HG02759 (cell line): ENCODE measurements around the gene MPRIP.

Source experiments
- ATAC-seq: cut with Tn5 transposase; IDR thresholded peaks from one replicate; pipeline ENCODE4 v1.9.1; 2021; ENCODE audit warnings: mild to moderate bottlenecking, moderate library complexity; ENCODE audit not compliant: unreplicated experiment

Gene MPRIP

GRCh38 chr17:17064322-17064721 lies 22.1 kb downstream of the MPRIP start:
- ATAC-seq, result no peak

- ATAC-seq, result no peak
Measured at GRCh38 chr17:17066021-17066420, 23.8 kb downstream of the MPRIP start.

GRCh38 chr17:17067257-17067656 lies 25.0 kb downstream of the MPRIP start:
- no peak for ATAC-seq

DNA sequence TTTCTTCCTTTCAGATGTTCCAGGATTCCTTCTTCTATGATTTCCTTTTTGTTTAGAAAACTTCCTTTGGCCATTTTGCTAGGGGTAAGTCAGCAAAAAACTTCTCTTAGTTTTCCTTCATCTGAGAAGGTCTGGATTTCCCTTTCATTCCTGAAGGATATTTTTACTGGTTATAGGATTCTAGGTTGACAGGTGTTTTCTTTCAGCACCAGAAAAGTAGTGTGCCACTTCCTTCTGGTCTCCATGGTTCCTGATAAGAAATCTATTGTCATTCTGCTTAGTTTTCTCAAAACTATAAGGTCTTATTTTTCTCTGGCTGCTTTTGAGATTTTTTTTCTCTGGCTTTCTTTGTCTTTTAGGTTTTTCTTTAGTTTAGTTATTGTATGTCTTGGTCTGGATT lies 27.6 kb downstream of the MPRIP start:
- ATAC-seq, result no peak

GRCh38 chr17:17070931-17071330 lies 28.7 kb downstream of the MPRIP start:
- no peak for ATAC-seq

- ATAC-seq, result no peak
Measured at GRCh38 chr17:17071531-17072360, 29.5 kb downstream of the MPRIP start.

DNA sequence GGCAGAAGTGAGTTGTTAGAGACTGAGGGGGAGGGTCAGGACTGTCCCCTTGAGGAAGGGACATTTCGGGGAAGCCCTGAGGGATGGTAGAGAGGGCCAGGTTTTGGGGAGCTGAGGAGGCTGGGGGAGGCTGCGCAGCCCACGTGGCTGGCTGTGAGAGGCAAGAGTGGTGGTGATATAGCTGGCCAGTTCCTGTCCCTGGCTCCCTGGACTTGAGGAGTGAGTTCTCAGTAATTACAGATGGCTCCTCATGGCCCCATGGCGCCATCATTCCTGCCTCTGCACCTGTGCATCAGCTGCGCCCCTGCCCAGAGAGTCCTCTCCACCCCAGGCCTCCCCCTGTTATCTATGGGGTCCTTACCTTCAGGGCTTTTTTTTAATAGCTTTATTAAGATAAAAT lies 30.3 kb downstream of the MPRIP start:
- no peak for ATAC-seq

- ATAC-seq, result no peak
Measured at GRCh38 chr17:17073030-17073564, 30.8 kb downstream of the MPRIP start.

DNA sequence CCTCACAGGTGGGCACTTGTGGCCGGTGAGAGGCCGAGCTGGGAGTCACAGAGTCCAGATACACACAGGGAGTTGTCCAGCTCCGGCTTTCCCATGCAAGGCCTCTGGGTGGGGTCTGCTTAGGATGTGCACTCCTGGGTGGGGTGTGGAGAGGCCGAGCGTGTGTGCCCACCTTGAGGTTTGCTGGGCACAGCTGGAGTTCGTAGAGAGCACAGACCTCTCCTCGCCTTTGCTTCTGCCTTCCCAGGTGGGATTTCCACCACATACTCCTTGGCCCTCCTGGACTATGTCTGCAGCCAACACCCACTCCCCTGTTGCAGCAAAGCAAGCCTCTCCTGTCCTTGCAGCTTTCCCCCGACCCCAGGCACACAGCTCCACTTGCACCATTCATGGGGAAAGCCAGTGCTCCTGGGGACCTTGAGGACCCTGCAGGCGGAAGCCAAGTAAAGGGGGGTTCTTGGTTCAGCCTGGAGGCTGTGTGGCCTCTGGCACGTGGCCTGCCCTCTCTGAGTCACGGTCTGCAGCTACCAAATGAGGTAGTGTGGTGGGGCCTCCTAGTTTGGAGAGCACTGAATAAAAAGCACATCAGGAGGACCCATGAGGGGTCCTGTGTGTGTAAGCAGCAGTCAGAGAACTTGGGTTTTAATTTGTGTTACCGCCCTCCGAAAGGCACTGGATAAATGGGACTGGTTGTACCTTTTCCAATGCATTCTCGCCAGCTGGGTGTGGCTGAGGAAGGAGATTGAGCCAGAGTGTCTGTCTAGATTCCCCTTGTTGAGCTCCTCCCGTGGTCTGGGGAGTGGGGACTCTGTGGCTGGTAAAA lies 31.5 kb downstream of the MPRIP start:
- no peak for ATAC-seq

DNA sequence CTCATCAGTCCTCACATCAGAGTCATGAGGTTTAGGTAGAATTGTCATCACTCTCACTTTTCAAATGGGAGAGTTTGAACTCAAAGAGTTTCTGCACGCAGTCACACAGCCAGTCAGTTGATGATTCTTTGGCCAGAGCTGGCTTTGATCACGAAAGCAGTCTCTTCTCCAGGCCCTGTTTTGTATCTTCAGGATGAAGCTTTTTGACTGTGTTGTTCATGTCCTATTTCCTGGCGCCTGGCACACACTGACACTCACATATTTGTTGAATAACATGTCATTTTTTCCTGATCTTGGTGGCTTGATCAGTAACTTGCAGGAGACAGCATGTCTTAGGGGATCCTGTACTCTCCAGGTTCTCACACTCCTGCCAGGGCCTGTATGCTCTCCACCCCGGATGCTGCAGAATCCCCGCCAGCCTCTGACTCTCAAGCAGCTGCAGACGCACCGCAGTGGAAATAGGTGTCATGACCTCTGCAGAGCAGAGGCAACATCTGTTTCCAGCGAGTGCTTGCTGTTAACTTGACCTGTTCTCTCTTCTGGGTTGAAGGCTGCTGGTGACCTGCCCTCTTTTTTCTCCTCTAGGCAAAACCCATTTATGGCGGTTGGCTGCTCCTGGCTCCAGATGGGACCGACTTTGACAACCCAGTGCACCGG lies 33.0 kb downstream of the MPRIP start:
- no peak for ATAC-seq

DNA sequence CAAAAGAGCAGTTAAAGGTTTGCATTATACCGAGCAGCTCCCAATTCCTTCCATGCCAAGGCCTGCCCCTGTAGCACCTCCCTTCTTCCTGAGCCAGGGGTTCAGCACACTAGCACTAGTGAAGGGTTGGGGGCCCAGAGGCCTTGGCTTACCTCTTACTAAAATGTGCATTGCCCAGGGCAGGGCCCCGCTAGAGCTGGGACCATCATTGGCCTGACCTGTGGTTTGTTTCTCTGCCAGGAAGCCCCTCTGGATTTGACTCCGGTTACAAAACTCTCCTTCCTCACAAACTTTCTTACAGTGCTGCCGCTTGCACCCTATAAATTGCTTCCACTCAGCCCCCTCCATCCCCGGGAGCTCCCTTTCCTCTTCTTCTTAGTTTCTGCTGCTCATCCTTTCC lies 33.8 kb downstream of the MPRIP start:
- ATAC-seq, result no peak

GRCh38 chr17:17077101-17077500 lies 34.8 kb downstream of the MPRIP start:
- ATAC-seq, result no peak

GRCh38 chr17:17077861-17078732 lies 35.8 kb downstream of the MPRIP start:
- no peak for ATAC-seq

- no peak for ATAC-seq
Measured at GRCh38 chr17:17078832-17079231, 36.6 kb downstream of the MPRIP start.

- no peak for ATAC-seq
Measured at GRCh38 chr17:17079336-17079735, 37.1 kb downstream of the MPRIP start.

DNA sequence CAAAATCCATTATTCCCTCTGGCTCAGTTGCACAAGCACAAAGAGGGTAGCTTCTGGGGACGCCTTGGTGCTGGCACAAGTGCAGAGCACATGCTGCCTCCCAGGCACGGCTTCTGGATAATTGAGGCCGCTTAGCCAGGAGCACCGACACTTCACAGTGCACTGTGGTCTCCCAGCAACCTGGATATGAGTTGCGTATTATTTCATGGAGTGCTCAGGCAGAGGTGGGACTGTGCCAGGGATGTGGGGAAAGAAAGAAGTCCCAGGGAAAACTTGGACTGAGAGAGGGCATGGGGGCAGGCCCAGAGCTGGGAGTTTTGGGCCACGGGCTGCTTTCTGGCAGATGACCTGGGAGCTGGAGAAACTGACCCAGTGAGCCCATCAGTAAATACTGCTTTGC lies 37.5 kb downstream of the MPRIP start:
- ATAC-seq, result no peak

- ATAC-seq, result no peak
Measured at GRCh38 chr17:17080181-17080631, 37.9 kb downstream of the MPRIP start.

GRCh38 chr17:17080781-17081180 lies 38.5 kb downstream of the MPRIP start:
- ATAC-seq, result no peak

- ATAC-seq, result no peak
Measured at GRCh38 chr17:17081304-17081940, 39.2 kb downstream of the MPRIP start.

- no peak for ATAC-seq
Measured at GRCh38 chr17:17082878-17083277, 40.6 kb downstream of the MPRIP start.
